ENCODE data around the gene SIAH1.
"Not testable (repeated sequence)": the region's sequence is repeated elsewhere in the genome, so short reads cannot be mapped to it uniquely, and the experiment has no call there.

SIAH1 gene

GRCh38 chr16:48409839-48410632 is 24.8 kb upstream of the SIAH1 start:
- TF ChIP-seq GATA1 (IDR thresholded peaks at IDR 0.05; ENCODE audit: low read depth, low read length), result no peak
- no peak for TF ChIP-seq POLR2A (IDR thresholded peaks at IDR 0.05; ENCODE audit: low read length)
- peak; percentile 20 to 37 for DNase-seq

GRCh38 chr16:48408688-48409087 is 23.5 kb upstream of the SIAH1 start:
- DNase-seq, result no peak
- TF ChIP-seq GATA1 (IDR thresholded peaks at IDR 0.05; ENCODE audit: low read depth, low read length), result no peak
- no peak for TF ChIP-seq POLR2A (IDR thresholded peaks at IDR 0.05; ENCODE audit: low read length)

- TF ChIP-seq POLR2A (IDR thresholded peaks at IDR 0.05; ENCODE audit: low read length) (no peak), GATA1 (IDR thresholded peaks at IDR 0.05; ENCODE audit: low read depth, low read length) (no peak)
- DNase-seq, result no peak
These were observed 20.7 kb upstream of the SIAH1 start for GRCh38 chr16:48405907-48406306.

GRCh38 chr16:48405153-48405552 is 19.9 kb upstream of the SIAH1 start:
- no peak for DNase-seq
- TF ChIP-seq POLR2A (IDR thresholded peaks at IDR 0.05; ENCODE audit: low read length), result no peak
- TF ChIP-seq GATA1 (IDR thresholded peaks at IDR 0.05; ENCODE audit: low read depth, low read length), result no peak

- not testable (repeated sequence) for DNase-seq
These were observed 17.3 kb upstream of the SIAH1 start for GRCh38 chr16:48402547-48402946.

- TF ChIP-seq GATA1 (IDR thresholded peaks at IDR 0.05; ENCODE audit: low read depth, low read length) (no peak), POLR2A (IDR thresholded peaks at IDR 0.05; ENCODE audit: low read length) (no peak)
- no peak for DNase-seq
These were observed 10.2 kb upstream of the SIAH1 start for GRCh38 chr16:48395375-48395774.

- TF ChIP-seq POLR2A (IDR thresholded peaks at IDR 0.05; ENCODE audit: low read length) (no peak), GATA1 (IDR thresholded peaks at IDR 0.05; ENCODE audit: low read depth, low read length) (no peak)
- no peak for DNase-seq
These were observed 9.1 kb upstream of the SIAH1 start for GRCh38 chr16:48394355-48394703.

GRCh38 chr16:48393485-48394354 is 8.5 kb upstream of the SIAH1 start:
- DNase-seq, result no peak
- TF ChIP-seq GATA1 (IDR thresholded peaks at IDR 0.05; ENCODE audit: low read depth, low read length) (no peak), POLR2A (IDR thresholded peaks at IDR 0.05; ENCODE audit: low read length) (no peak)

- DNase-seq, result no peak
- TF ChIP-seq POLR2A (IDR thresholded peaks at IDR 0.05; ENCODE audit: low read length) (no peak), GATA1 (IDR thresholded peaks at IDR 0.05; ENCODE audit: low read depth, low read length) (no peak)
These were observed 7.2 kb upstream of the SIAH1 start for GRCh38 chr16:48392407-48392806.

- TF ChIP-seq POLR2A (IDR thresholded peaks at IDR 0.05; ENCODE audit: low read length) (no peak), GATA1 (IDR thresholded peaks at IDR 0.05; ENCODE audit: low read depth, low read length) (no peak)
- peak in 1 of 2 experiments; percentile 7 for DNase-seq
These were observed 1.5 kb upstream of the SIAH1 start for GRCh38 chr16:48386559-48387312.

- TF ChIP-seq POLR2A (IDR thresholded peaks at IDR 0.05; ENCODE audit: low read length), result no peak
- DNase-seq, result peak; percentile 74 to 78
These were observed 527 bp downstream of the SIAH1 start for GRCh38 chr16:48384520-48385252.

GRCh38 chr16:48383877-48384519 is 1.2 kb downstream of the SIAH1 start:
- DNase-seq, result peak; percentile 61 to 75
- no peak for TF ChIP-seq POLR2A (IDR thresholded peaks at IDR 0.05; ENCODE audit: low read length)
- no peak for TF ChIP-seq GATA1 (IDR thresholded peaks at IDR 0.05; ENCODE audit: low read depth, low read length)

Measured in erythroblast (primary cell).